Measurements from ENCODE around the gene CFB. TPM values are rescaled to one million over a fixed set of nuclear protein-coding genes. Genes with fewer than 3 reads are reported as not detected.
A peak's percentile ranks its signal among the peaks of the same experiment; 100 is the strongest.

CFB gene
- total RNA-seq, 6 experiments from 2014 or later: 0.33 to 1.3 (median 0.81) TPM; not detected in 1

- peaks cover 24% of the 10 kb centered on the region for H3K4me1 Mint-ChIP-seq (ENCODE audit: low read depth)
- no peak overlapping the region for H3K4me3 Mint-ChIP-seq
- no peak for DNase-seq
- H3K27ac Mint-ChIP-seq: no peak overlapping the region
- no peak for TF ChIP-seq CTCF (IDR thresholded peaks at IDR 0.05)
- H3K27me3 Mint-ChIP-seq (ENCODE audit: insufficient read depth): peaks cover 20% of the 10 kb centered on the region
- H3K9me3 Mint-ChIP-seq: peaks cover 3% of the 10 kb centered on the region; the same call in 1 of the 2 replicates
- peaks cover 29% of the 10 kb centered on the region for H3K36me3 Mint-ChIP-seq (ENCODE audit: low read depth)
These were observed 22.0 kb downstream of the CFB start for GRCh38 chr6:31967926-31968320.

- Mint-ChIP-seq H3K4me1 (ENCODE audit: low read depth) (peaks cover 28% of the 10 kb centered on the region), H3K27me3 (ENCODE audit: insufficient read depth) (peaks cover 20% of the 10 kb centered on the region), H3K36me3 (ENCODE audit: low read depth) (peaks cover 33% of the 10 kb centered on the region), H3K4me3 (no peak overlapping the region), H3K27ac (no peak overlapping the region), H3K9me3 (peaks cover 3% of the 10 kb centered on the region; the same call in 1 of the 2 replicates)
- no peak for TF ChIP-seq CTCF (IDR thresholded peaks at IDR 0.05)
- DNase-seq: no peak
These were observed 22.4 kb downstream of the CFB start for GRCh38 chr6:31968326-31968725.

GRCh38 chr6:31968791-31969711 is 23.2 kb downstream of the CFB start:
- Mint-ChIP-seq H3K4me1 (ENCODE audit: low read depth) (peaks cover 35% of the 10 kb centered on the region), H3K27ac (peak overlapping the region; percentile 96; the same call in 1 of the 2 replicates), H3K27me3 (ENCODE audit: insufficient read depth) (peaks cover 20% of the 10 kb centered on the region), H3K9me3 (peaks cover 3% of the 10 kb centered on the region; the same call in 1 of the 2 replicates), H3K4me3 (no peak overlapping the region), H3K36me3 (ENCODE audit: low read depth) (peaks cover 35% of the 10 kb centered on the region)
- DNase-seq: no peak
- no peak for TF ChIP-seq CTCF (IDR thresholded peaks at IDR 0.05)

- Mint-ChIP-seq H3K4me1 (ENCODE audit: low read depth) (peaks cover 37% of the 10 kb centered on the region), H3K9me3 (peaks cover 3% of the 10 kb centered on the region; the same call in 1 of the 2 replicates), H3K27ac (peak overlapping the region; percentile 96), H3K36me3 (ENCODE audit: low read depth) (peaks cover 35% of the 10 kb centered on the region), H3K27me3 (ENCODE audit: insufficient read depth) (peaks cover 20% of the 10 kb centered on the region), H3K4me3 (peak overlapping the region; percentile 92)
- TF ChIP-seq CTCF (IDR thresholded peaks at IDR 0.05): no peak
- DNase-seq: peak; percentile 45
These were observed 24.1 kb downstream of the CFB start for GRCh38 chr6:31969712-31970603.

GRCh38 chr6:31970604-31971271 is 24.8 kb downstream of the CFB start:
- peaks cover 3% of the 10 kb centered on the region; the same call in 1 of the 2 replicates for H3K9me3 Mint-ChIP-seq
- H3K27me3 Mint-ChIP-seq (ENCODE audit: insufficient read depth): peaks cover 20% of the 10 kb centered on the region
- peaks cover 37% of the 10 kb centered on the region for H3K4me1 Mint-ChIP-seq (ENCODE audit: low read depth)
- no peak for TF ChIP-seq CTCF (IDR thresholded peaks at IDR 0.05)
- peak overlapping the region; percentile 96 for H3K27ac Mint-ChIP-seq
- DNase-seq: no peak
- peak overlapping the region; percentile 92 for H3K4me3 Mint-ChIP-seq
- peaks cover 33% of the 10 kb centered on the region for H3K36me3 Mint-ChIP-seq (ENCODE audit: low read depth)

Data from HFFc6 (cell line).